Left lung (tissue), 10 donors: ENCODE measurements around the gene EPHA1. TPM values are rescaled to one million over a fixed set of nuclear protein-coding genes. Genes with fewer than 3 reads are reported as not detected.

Experiments
- ATAC-seq: fragments of 200-7000 bp; cut with Tn5 transposase; one replicate; pipeline ENCODE4 v1.9.1; 2020; ENCODE audit warnings: moderate library complexity
- DNase-seq, 4 donors: peaks; one replicate each; pipeline ENCODE4 v3.0.0-alpha.2; 2013 to 2020
- H3K27ac ChIP-seq, 2 donors: fragments of 200-600 bp; sonication (generic) in 1 of 2; one replicate each; pipeline versions ENCODE4 v1.5.0 to v1.8.0; 2020 to 2021
- H3K27me3 ChIP-seq, 2 donors: fragments of 200-600 bp; sonication (generic) in 1 of 2; one replicate each; pipeline versions ENCODE4 v1.5.0 to v1.8.0; 2020 to 2021
- H3K36me3 ChIP-seq, 2 donors: fragments of 200-600 bp; sonication (generic) in 1 of 2; one replicate each; pipeline versions ENCODE4 v1.5.0 to v1.8.0; 2020 to 2021
- H3K4me1 ChIP-seq, 2 donors: fragments of 200-600 bp; one replicate each; pipeline ENCODE4 v1.8.0; 2021
- H3K4me3 ChIP-seq, 2 donors: fragments of 200-600 bp; sonication (generic) in 1 of 2; one replicate each; pipeline versions ENCODE4 v1.5.0 to v1.8.0; 2020 to 2021; ENCODE audit warnings: mild to moderate bottlenecking in 1 of 2
- H3K9me3 ChIP-seq, 2 donors: fragments of 200-600 bp; sonication (generic) in 1 of 2; one replicate each; pipeline versions ENCODE4 v1.5.0 to v1.8.0; 2020 to 2021
- intact Hi-C, 2 donors: fragments of 100-400 bp; cut with DNase I; formaldehyde crosslinking; loops; one replicate each; pipeline versions ENCODE4 v1.11.2 to v1.14.2; 2022
- polyA plus RNA-seq, 6 donors: library from polyadenylated mRNA; unstranded; fragments of 120-200 nt; gene quantifications; one replicate each; pipeline ENCODE4 v1.2.1, GENCODE V29; 2013; ENCODE audit not compliant: insufficient read length in 6 of 6
- total RNA-seq, 2 donors: library from RNA; stranded (reverse); fragmentation: NEBNext Ultra II Directional; extraction: Animal tissue kit (Norgen Biotek cat#: 25700); gene quantifications; one replicate each; pipeline ENCODE4 v1.2.1, GENCODE V29; 2021
- TF ChIP-seq, protein P1 (sequence below), 2 donors: fragments of 200-600 bp; sonication (generic) in 1 of 2; IDR thresholded peaks; one replicate each; pipeline versions ENCODE4 v1.5.0 to v1.8.0; 2021; ENCODE audit warnings: antibody characterized with exemption in 2 of 2
- donor health status: DM: no; HTN: yes; CAD: no.
- donor health status: DM: no; HTN: no; CAD: no.

The EPHA1 gene
- total and polyA plus RNA-seq, 8 donors, result 11.6 to 17.5 (median 14.5) TPM

DNA sequence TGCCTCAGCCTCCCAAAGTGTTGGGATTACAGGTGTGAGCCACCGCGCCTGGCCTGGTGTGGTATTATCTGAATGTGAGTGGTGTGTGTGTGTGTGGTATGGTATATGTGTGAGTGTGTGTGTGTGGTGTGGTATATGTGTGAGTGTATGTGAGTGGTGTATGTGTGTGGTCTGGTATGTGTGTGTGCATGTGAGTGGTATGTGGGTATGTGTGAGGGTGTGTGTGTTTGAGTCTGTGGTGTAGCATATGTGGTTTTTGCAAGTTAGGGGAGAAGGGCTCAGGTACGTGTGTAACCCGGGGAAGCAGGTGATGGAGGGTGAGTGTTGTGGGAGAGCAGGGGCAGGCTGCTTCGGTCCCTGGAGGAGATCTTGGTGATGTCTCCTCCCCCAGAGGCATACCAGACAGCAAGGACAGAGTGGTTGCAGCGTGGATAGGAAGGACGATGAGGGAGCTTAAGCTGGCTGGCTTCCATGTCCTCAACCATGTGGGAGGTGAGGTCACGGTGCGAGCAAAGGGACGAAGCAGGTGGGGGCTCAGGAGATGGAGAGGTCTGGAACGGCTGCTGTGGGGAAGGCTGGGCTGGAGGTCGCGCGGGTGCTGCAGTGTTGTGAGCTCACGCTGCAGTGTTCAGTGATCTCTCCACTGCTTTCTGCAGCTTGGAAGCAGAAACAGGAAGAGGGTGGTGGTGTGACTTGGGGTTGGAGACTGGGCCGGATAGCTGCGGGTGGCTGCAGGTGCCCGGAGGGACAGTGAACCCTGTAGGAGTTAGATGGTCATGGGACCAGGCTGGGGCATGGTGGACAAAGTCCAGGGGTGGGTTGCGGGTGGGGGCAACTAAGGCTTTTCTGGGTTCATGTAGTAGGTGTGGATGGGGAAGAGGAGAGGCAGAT, 22.5 kb downstream of the EPHA1 start:
- Histone ChIP-seq H3K4me3 (peak overlapping the region in 1 of 2 donors; percentile 98), H3K36me3 (peaks cover 0 to 66% of the 10 kb centered on the region in 2 donors), H3K4me1 (peaks cover 17 to 90% of the 10 kb centered on the region in 2 donors), H3K27ac (peak overlapping the region in 1 of 2 donors; percentile 97), H3K9me3 (no peaks in the 10 kb centered on the region), H3K27me3 (no peaks in the 10 kb centered on the region)
- TF ChIP-seq, protein P1, sequence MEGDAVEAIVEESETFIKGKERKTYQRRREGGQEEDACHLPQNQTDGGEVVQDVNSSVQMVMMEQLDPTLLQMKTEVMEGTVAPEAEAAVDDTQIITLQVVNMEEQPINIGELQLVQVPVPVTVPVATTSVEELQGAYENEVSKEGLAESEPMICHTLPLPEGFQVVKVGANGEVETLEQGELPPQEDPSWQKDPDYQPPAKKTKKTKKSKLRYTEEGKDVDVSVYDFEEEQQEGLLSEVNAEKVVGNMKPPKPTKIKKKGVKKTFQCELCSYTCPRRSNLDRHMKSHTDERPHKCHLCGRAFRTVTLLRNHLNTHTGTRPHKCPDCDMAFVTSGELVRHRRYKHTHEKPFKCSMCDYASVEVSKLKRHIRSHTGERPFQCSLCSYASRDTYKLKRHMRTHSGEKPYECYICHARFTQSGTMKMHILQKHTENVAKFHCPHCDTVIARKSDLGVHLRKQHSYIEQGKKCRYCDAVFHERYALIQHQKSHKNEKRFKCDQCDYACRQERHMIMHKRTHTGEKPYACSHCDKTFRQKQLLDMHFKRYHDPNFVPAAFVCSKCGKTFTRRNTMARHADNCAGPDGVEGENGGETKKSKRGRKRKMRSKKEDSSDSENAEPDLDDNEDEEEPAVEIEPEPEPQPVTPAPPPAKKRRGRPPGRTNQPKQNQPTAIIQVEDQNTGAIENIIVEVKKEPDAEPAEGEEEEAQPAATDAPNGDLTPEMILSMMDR (IDR thresholded peaks at IDR 0.05), result no peak
- intact Hi-C loops, result no loop called here
- ATAC-seq (no peak), DNase-seq (peak in 2 of 4 donors; percentile 70 to 81)

DNA sequence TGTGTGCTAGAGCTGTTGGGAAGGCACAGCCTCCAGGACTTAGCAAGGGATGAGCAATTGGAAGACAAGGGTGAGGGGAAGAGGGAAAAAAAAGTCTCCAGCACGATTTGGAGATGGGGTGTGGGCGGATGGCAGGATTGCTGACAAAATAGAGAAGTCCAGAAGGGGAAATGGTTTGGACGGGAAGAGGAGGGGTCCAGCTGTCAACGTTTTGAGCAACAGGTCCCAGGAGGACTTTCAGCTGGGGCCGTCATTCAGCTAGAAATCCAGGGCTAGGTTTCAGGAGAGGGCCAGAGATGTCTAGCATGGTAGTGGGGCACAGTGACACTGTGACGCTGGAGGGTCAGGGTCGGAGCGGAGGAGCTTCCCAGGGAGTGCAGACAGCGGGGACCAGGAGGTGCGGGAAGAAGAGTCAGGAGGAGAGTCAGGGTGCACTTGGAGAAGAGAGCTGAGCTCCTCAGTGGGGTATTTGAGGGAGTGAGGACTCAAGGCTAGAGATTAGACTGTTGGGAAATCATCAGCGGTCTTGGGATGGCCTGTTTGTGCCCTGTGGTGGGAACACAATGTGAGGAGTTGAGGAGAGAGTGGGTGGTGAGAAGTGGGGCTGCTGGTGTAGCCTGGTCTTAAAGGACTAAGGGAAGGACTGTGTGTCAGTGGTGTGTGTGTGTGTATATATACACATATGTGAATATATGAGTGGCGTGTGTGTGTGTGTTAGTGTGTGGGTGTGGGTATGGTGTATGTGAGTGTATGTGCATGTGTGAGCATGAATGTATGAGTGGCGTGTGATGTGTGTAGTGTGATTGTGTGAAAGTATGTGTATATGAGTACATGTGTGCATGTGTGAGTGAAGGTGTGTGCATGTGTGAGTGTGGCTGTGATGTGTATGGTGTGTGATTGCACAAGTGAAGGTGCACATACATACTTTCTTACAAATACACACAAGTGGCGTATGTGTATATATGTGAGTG, 23.7 kb downstream of the EPHA1 start:
- H3K27ac ChIP-seq, result peak overlapping the region; percentile 57 to 97
- intact Hi-C loops, result no loop called here
- DNase-seq, result peak in 1 of 4 donors; percentile 51
- ATAC-seq, result no peak
- TF ChIP-seq, protein P1 (IDR thresholded peaks at IDR 0.05), result no peak
- peaks cover 16 to 79% of the 10 kb centered on the region in 2 donors for H3K4me1 ChIP-seq
- no peaks in the 10 kb centered on the region for H3K9me3 ChIP-seq
- no peaks in the 10 kb centered on the region for H3K27me3 ChIP-seq
- H3K36me3 ChIP-seq, result peaks cover 0 to 54% of the 10 kb centered on the region in 2 donors
- peak overlapping the region; percentile 10 to 98 for H3K4me3 ChIP-seq

DNA sequence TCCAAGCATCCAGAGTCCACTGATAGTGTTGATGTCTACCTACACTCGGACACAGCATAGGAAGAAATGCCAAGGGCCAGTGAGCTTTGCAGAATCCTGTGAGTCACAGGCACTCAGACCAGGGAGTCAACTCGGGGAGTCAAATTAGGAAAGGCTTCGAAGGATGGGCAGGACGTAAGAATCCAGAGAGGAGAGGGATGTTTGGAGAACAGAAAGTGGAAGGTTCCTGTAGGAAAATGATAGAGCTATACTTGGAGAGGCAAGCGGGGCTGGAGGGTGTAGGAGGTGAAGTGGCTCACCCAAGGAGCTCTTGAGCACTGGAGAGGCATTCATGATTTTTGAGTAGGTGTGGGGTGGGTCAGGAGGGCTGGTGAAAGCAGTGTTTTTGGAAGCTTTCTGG, 24.5 kb downstream of the EPHA1 start:
- Histone ChIP-seq H3K4me3 (peak overlapping the region; percentile 10 to 98), H3K27ac (peak overlapping the region; percentile 97 to 100), H3K4me1 (peaks cover 24 to 79% of the 10 kb centered on the region in 2 donors), H3K36me3 (peaks cover 0 to 46% of the 10 kb centered on the region in 2 donors), H3K9me3 (no peaks in the 10 kb centered on the region), H3K27me3 (no peaks in the 10 kb centered on the region)
- DNase-seq (no peak), ATAC-seq (peak; percentile 1)
- TF ChIP-seq, protein P1 (IDR thresholded peaks at IDR 0.05), result no peak
- intact Hi-C loops, result no loop called here

DNA sequence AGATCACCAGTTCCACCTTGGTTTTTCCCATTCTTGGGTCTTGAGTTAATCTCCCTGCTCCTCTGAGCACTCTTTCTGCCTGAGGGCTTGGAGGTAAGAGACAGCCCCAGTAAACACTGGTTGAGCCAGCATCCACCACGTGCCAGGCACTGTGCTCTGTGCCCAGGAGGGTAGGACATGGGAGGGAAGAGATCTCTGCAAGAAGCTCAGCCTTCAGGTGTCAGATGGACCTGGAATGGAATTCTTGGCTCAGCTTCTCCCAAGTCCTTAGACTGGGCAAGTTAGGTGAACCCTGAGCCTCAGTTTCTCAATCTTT, 25.1 kb downstream of the EPHA1 start:
- ATAC-seq, result no peak
- H3K4me3 ChIP-seq, result peak overlapping the region; percentile 10 to 98
- no peaks in the 10 kb centered on the region for H3K9me3 ChIP-seq
- peaks cover 0 to 40% of the 10 kb centered on the region in 2 donors for H3K36me3 ChIP-seq
- intact Hi-C loops, result no loop called here
- TF ChIP-seq, protein P1 (IDR thresholded peaks at IDR 0.05), result no peak
- DNase-seq, result no peak
- H3K27ac ChIP-seq, result peak overlapping the region; percentile 97 to 100
- H3K27me3 ChIP-seq, result no peaks in the 10 kb centered on the region
- peaks cover 26 to 79% of the 10 kb centered on the region in 2 donors for H3K4me1 ChIP-seq
